Smooth muscle cell (in vitro differentiated cells): ENCODE measurements around the gene ADORA2B. TPM values are rescaled to one million over a fixed set of nuclear protein-coding genes. Genes with fewer than 3 reads are reported as not detected.

Experiments
- DNase-seq: peaks from one replicate; lab custom pipeline; 2025; ENCODE audit not compliant: unreplicated experiment; lab: John Stamatoyannopoulos, UW
- H2AFZ ChIP-seq: fragments of 200-600 bp; sonication (generic); 2 replicates; pipeline ENCODE4 v1.6.0; 2016; ENCODE audit warnings: antibody characterized with exemption, low read depth, mild to moderate bottlenecking
- H3F3A ChIP-seq: fragments of 200-600 bp; sonication (generic); 2 replicates; pipeline ENCODE4 v1.6.0; 2017; ENCODE audit warnings: antibody characterized with exemption, low read depth
- H3K27ac ChIP-seq: fragments of 200-600 bp; sonication (generic); 2 replicates; pipeline ENCODE4 v1.5.1; 2016; ENCODE audit warnings: low read depth, mild to moderate bottlenecking
- H3K27me3 ChIP-seq: fragments of 200-600 bp; sonication (generic); 2 replicates; pipeline ENCODE4 v1.6.1; 2016; ENCODE audit warnings: low read depth, mild to moderate bottlenecking
- H3K36me3 ChIP-seq: fragments of 200-600 bp; sonication (generic); 2 replicates; pipeline ENCODE4 v1.5.1; 2016; ENCODE audit warnings: low read depth
- H3K4me1 ChIP-seq: fragments of 200-600 bp; sonication (generic); 2 replicates; pipeline ENCODE4 v1.5.1; 2016; ENCODE audit warnings: low read depth
- H3K4me2 ChIP-seq: fragments of 200-600 bp; sonication (generic); 2 replicates; pipeline ENCODE4 v1.6.0; 2016; ENCODE audit warnings: mild to moderate bottlenecking
- H3K4me3 ChIP-seq: fragments of 200-600 bp; sonication (generic); 2 replicates; pipeline ENCODE4 v1.5.1; 2016; ENCODE audit warnings: mild to moderate bottlenecking
- H3K79me2 ChIP-seq: fragments of 200-600 bp; sonication (generic); 2 replicates; pipeline ENCODE4 v1.6.0; 2016; ENCODE audit warnings: low read depth, mild to moderate bottlenecking
- H3K9ac ChIP-seq: fragments of 200-600 bp; sonication (generic); 2 replicates; pipeline ENCODE4 v1.6.0; 2016; ENCODE audit warnings: low read depth
- H3K9me3 ChIP-seq: fragments of 200-600 bp; sonication (generic); replicated peaks from 2 replicates; pipeline ENCODE4 v1.5.1; 2016; ENCODE audit warnings: low read depth
- H4K20me1 ChIP-seq: fragments of 200-600 bp; sonication (generic); 2 replicates; pipeline ENCODE4 v1.6.0; 2016; ENCODE audit warnings: low read depth
- WGBS: methylation state at CpG from one replicate; pipeline ENCODE4 v1.1.7; 2016; ENCODE audit warnings: low lambda C conversion rate; 5-methylcytosine and 5-hydroxymethylcytosine counted together
- polyA plus RNA-seq: library from polyadenylated mRNA; unstranded; fragments of >200 nt; fragmentation: Nextera tagmentation; extraction: Ambion mirVana; gene quantifications from 2 replicates; pipeline ENCODE4 v1.2.1, GENCODE V29; 2016
- total RNA-seq: library from RNA; depleted of rRNA; stranded (reverse); fragments of >200 nt; gene quantifications from 2 replicates; pipeline ENCODE4 v1.2.3, GENCODE V29; 2014
- TF ChIP-seq, protein P1 (sequence below): fragments of 200-600 bp; sonication (generic); IDR thresholded peaks from 2 replicates; pipeline ENCODE4 v1.5.1; 2017; ENCODE audit warnings: borderline replicate concordance, mild to moderate bottlenecking, antibody characterized with exemption; ENCODE audit not compliant: insufficient read depth, poor library complexity, severe bottlenecking

ADORA2B gene
- total and polyA plus RNA-seq, 2 experiments from 2014 or later, result 14.2 to 17.0 TPM

- Histone ChIP-seq H3K27ac (no peak overlapping the region), H3K9ac (no peak overlapping the region), H3K27me3 (no peaks in the 10 kb centered on the region), H3K9me3 (no peaks in the 10 kb centered on the region), H3K4me1 (peaks cover 11% of the 10 kb centered on the region), H3F3A (no peaks in the 10 kb centered on the region), H3K4me2 (no peak overlapping the region), H4K20me1 (peaks cover 32% of the 10 kb centered on the region), H3K4me3 (no peak overlapping the region), H2AFZ (no peak overlapping the region), H3K79me2 (peaks cover 3% of the 10 kb centered on the region), H3K36me3 (no peaks in the 10 kb centered on the region)
- no peak for DNase-seq
- TF ChIP-seq, protein P1, sequence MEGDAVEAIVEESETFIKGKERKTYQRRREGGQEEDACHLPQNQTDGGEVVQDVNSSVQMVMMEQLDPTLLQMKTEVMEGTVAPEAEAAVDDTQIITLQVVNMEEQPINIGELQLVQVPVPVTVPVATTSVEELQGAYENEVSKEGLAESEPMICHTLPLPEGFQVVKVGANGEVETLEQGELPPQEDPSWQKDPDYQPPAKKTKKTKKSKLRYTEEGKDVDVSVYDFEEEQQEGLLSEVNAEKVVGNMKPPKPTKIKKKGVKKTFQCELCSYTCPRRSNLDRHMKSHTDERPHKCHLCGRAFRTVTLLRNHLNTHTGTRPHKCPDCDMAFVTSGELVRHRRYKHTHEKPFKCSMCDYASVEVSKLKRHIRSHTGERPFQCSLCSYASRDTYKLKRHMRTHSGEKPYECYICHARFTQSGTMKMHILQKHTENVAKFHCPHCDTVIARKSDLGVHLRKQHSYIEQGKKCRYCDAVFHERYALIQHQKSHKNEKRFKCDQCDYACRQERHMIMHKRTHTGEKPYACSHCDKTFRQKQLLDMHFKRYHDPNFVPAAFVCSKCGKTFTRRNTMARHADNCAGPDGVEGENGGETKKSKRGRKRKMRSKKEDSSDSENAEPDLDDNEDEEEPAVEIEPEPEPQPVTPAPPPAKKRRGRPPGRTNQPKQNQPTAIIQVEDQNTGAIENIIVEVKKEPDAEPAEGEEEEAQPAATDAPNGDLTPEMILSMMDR, result no peak
- WGBS, result 97% methylated on average over 8 of the region's 8 CpGs
Observed at GRCh38 chr17:15969463-15969862, 24.5 kb downstream of the ADORA2B start.

- Histone ChIP-seq H2AFZ (no peak overlapping the region), H3K4me1 (peaks cover 11% of the 10 kb centered on the region), H3K27ac (no peak overlapping the region), H3K36me3 (no peaks in the 10 kb centered on the region), H3F3A (no peaks in the 10 kb centered on the region), H3K79me2 (peaks cover 3% of the 10 kb centered on the region), H3K4me2 (no peak overlapping the region), H4K20me1 (peaks cover 32% of the 10 kb centered on the region), H3K9ac (no peak overlapping the region), H3K9me3 (no peaks in the 10 kb centered on the region), H3K4me3 (no peak overlapping the region), H3K27me3 (no peaks in the 10 kb centered on the region)
- 100% methylated on average over 2 of the region's 2 CpGs for WGBS
- no peak for DNase-seq
- TF ChIP-seq, protein P1, result no peak
Observed at GRCh38 chr17:15970500-15970899, 25.6 kb downstream of the ADORA2B start.

- no peak overlapping the region for H2AFZ ChIP-seq
- H3K4me3 ChIP-seq, result no peak overlapping the region
- H3K36me3 ChIP-seq, result no peaks in the 10 kb centered on the region
- H3K27ac ChIP-seq, result no peak overlapping the region
- no peaks in the 10 kb centered on the region for H3K9me3 ChIP-seq
- no peaks in the 10 kb centered on the region for H3F3A ChIP-seq
- WGBS, result 84% methylated on average over 5 of the region's 5 CpGs
- peaks cover 25% of the 10 kb centered on the region for H4K20me1 ChIP-seq
- no peak overlapping the region for H3K9ac ChIP-seq
- no peak for DNase-seq
- TF ChIP-seq, protein P1, result no peak
- peaks cover 3% of the 10 kb centered on the region for H3K79me2 ChIP-seq
- no peak overlapping the region for H3K4me2 ChIP-seq
- peaks cover 6% of the 10 kb centered on the region for H3K4me1 ChIP-seq
- no peaks in the 10 kb centered on the region for H3K27me3 ChIP-seq
Observed at GRCh38 chr17:15971098-15971678, 26.3 kb downstream of the ADORA2B start.

- TF ChIP-seq, protein P1, result no peak
- H3K9me3 ChIP-seq, result no peaks in the 10 kb centered on the region
- H3K9ac ChIP-seq, result no peak overlapping the region
- H3K27me3 ChIP-seq, result no peaks in the 10 kb centered on the region
- H3K79me2 ChIP-seq, result peaks cover 3% of the 10 kb centered on the region
- no peak overlapping the region for H2AFZ ChIP-seq
- H3K4me3 ChIP-seq, result no peak overlapping the region
- no peak overlapping the region for H3K4me2 ChIP-seq
- 94% methylated on average over 5 of the region's 5 CpGs for WGBS
- peaks cover 22% of the 10 kb centered on the region for H4K20me1 ChIP-seq
- DNase-seq, result no peak
- peaks cover under 1% of the 10 kb centered on the region for H3K4me1 ChIP-seq
- peaks cover 5% of the 10 kb centered on the region for H3F3A ChIP-seq
- H3K27ac ChIP-seq, result no peak overlapping the region
- H3K36me3 ChIP-seq, result no peaks in the 10 kb centered on the region
Observed at GRCh38 chr17:15971882-15972281, 27.0 kb downstream of the ADORA2B start.
